Kidney capillary endothelial cell (primary cell): ENCODE measurements around the gene ZNF300.
"Not testable (repeated sequence)": the region's sequence is repeated elsewhere in the genome, so short reads cannot be mapped to it uniquely, and the experiment has no call there.

Experiments used
- DNase-seq: peaks from one replicate; pipeline ENCODE4 v3.0.0-alpha.2; 2018; ENCODE audit warnings: low spot score

Gene ZNF300

GRCh38 chr5:150845185-150845859 is 59.5 kb downstream of the ZNF300 start:
- DNase-seq: not testable (repeated sequence)
